NCI-H146 (cell line): Measurements from ENCODE around the gene WDR33.
A peak's percentile ranks its signal among the peaks of the same experiment; 100 is the strongest.
"Not testable (repeated sequence)": the region's sequence is repeated elsewhere in the genome, so short reads cannot be mapped to it uniquely, and the experiment has no call there.

Source experiments
- DNase-seq: peaks from one replicate; lab custom pipeline; 2025; lab: John Stamatoyannopoulos, UW

WDR33 gene

GRCh38 chr2:127810156-127810618 is 784 bp downstream of the WDR33 start:
- peak; percentile 33 for DNase-seq

- DNase-seq: no peak
Measured at GRCh38 chr2:127807678-127808353, 3.2 kb downstream of the WDR33 start.

- not testable (repeated sequence) for DNase-seq
Measured at GRCh38 chr2:127806860-127807259, 4.1 kb downstream of the WDR33 start.

- DNase-seq: no peak
Measured at GRCh38 chr2:127805491-127805890, 5.5 kb downstream of the WDR33 start.

- DNase-seq: no peak
Measured at GRCh38 chr2:127799926-127800325, 11.0 kb downstream of the WDR33 start.

GRCh38 chr2:127796389-127796788 is 14.6 kb downstream of the WDR33 start:
- no peak for DNase-seq

- DNase-seq: not testable (repeated sequence)
Measured at GRCh38 chr2:127794901-127795300, 16.1 kb downstream of the WDR33 start.

GRCh38 chr2:127792805-127793204 is 18.2 kb downstream of the WDR33 start:
- no peak for DNase-seq

GRCh38 chr2:127790694-127791529 is 20.1 kb downstream of the WDR33 start:
- DNase-seq: no peak

- DNase-seq: no peak
Measured at GRCh38 chr2:127786048-127786809, 24.7 kb downstream of the WDR33 start.

- no peak for DNase-seq
Measured at GRCh38 chr2:127784965-127785518, 25.9 kb downstream of the WDR33 start.

- no peak for DNase-seq
Measured at GRCh38 chr2:127783101-127783500, 27.9 kb downstream of the WDR33 start.

GRCh38 chr2:127778850-127779249 is 32.1 kb downstream of the WDR33 start:
- no peak for DNase-seq

- DNase-seq: no peak
Measured at GRCh38 chr2:127778447-127778846, 32.5 kb downstream of the WDR33 start.

GRCh38 chr2:127776122-127776780 is 34.7 kb downstream of the WDR33 start:
- DNase-seq: no peak

- DNase-seq: no peak
Measured at GRCh38 chr2:127771756-127772155, 39.2 kb downstream of the WDR33 start.

GRCh38 chr2:127770973-127771735 is 39.8 kb downstream of the WDR33 start:
- no peak for DNase-seq

GRCh38 chr2:127770534-127770933 is 40.4 kb downstream of the WDR33 start:
- not testable (repeated sequence) for DNase-seq

- no peak for DNase-seq
Measured at GRCh38 chr2:127769587-127769986, 41.4 kb downstream of the WDR33 start.

- no peak for DNase-seq
Measured at GRCh38 chr2:127768775-127769479, 42.0 kb downstream of the WDR33 start.
